Ishikawa (cell line): ENCODE data around the gene CIAO2A.

ENCODE experiments used
- EGR1 ChIP-seq: IDR thresholded peaks from 2 replicates; pipeline ENCODE4 v1.6.1; 2012
- EP300 ChIP-seq: IDR thresholded peaks from 2 replicates; pipeline ENCODE4 v1.6.1; 2012; ENCODE audit warnings: borderline replicate concordance
- TF ChIP-seq, protein P1 (sequence below): IDR thresholded peaks from 2 replicates; pipeline ENCODE4 v1.6.1; 2012
- TF ChIP-seq, protein P2 (sequence below): IDR thresholded peaks from 2 replicates; pipeline ENCODE4 v1.6.1; 2012; ENCODE audit warnings: low read depth, mild to moderate bottlenecking

DNA sequence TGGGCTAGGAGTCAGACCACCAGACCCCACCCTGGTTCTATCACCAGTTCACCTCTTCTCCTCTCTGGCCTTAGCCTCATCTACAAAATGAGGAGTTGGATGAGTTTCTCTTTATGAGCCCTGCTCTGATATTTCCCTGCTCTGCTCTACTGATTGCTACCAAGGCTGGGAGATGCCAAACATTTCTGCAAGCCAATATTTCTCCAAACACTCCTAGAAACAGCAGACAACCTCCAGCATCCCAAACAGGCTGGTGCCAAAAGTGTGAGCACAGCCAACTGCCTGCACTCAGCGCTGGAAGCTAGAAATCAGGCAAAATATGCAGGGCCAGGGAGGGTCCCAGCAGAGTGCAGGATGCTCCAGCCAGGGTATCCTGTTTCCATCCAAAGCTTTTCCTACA, 58.1 kb downstream of the CIAO2A start:
- no peak for TF ChIP-seq EP300
- TF ChIP-seq, protein P1, sequence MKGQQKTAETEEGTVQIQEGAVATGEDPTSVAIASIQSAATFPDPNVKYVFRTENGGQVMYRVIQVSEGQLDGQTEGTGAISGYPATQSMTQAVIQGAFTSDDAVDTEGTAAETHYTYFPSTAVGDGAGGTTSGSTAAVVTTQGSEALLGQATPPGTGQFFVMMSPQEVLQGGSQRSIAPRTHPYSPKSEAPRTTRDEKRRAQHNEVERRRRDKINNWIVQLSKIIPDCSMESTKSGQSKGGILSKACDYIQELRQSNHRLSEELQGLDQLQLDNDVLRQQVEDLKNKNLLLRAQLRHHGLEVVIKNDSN, result no peak
- TF ChIP-seq, protein P2, sequence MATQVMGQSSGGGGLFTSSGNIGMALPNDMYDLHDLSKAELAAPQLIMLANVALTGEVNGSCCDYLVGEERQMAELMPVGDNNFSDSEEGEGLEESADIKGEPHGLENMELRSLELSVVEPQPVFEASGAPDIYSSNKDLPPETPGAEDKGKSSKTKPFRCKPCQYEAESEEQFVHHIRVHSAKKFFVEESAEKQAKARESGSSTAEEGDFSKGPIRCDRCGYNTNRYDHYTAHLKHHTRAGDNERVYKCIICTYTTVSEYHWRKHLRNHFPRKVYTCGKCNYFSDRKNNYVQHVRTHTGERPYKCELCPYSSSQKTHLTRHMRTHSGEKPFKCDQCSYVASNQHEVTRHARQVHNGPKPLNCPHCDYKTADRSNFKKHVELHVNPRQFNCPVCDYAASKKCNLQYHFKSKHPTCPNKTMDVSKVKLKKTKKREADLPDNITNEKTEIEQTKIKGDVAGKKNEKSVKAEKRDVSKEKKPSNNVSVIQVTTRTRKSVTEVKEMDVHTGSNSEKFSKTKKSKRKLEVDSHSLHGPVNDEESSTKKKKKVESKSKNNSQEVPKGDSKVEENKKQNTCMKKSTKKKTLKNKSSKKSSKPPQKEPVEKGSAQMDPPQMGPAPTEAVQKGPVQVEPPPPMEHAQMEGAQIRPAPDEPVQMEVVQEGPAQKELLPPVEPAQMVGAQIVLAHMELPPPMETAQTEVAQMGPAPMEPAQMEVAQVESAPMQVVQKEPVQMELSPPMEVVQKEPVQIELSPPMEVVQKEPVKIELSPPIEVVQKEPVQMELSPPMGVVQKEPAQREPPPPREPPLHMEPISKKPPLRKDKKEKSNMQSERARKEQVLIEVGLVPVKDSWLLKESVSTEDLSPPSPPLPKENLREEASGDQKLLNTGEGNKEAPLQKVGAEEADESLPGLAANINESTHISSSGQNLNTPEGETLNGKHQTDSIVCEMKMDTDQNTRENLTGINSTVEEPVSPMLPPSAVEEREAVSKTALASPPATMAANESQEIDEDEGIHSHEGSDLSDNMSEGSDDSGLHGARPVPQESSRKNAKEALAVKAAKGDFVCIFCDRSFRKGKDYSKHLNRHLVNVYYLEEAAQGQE, result no peak
- TF ChIP-seq EGR1, result no peak
